AG09319 (cell line): Measurements from ENCODE around the gene PFKFB3.

Experiments used
- DNase-seq: peaks from one replicate; pipeline ENCODE4 v3.0.0-alpha.2; 2010; ENCODE audit warnings: low read depth; ENCODE audit errors: extremely low read depth
- TF ChIP-seq, protein P1 (sequence below): IDR thresholded peaks from 2 replicates; pipeline ENCODE4 v1.5.1; 2011; ENCODE audit warnings: low read depth, mild to moderate bottlenecking, inconsistent platforms, low read length, moderate library complexity

PFKFB3 gene

DNA sequence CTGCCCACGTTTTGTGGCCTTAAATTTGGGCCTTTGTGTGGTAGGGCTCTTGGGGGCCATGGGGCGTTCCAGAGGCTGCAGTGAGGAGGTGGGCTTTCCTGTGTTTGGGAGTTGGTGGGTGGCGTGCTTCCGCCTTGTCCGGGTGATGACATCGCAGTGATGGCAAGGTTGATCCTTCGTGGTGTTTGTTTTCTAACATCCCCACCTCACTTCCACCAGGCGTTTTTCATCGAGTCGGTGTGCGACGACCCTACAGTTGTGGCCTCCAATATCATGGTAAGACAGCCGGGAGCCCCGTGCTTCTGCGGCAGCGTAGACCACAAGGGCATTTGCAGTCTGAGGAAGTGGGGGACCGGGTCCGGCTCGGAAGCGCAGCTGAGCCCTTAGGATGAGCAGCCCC is 14.2 kb downstream of the PFKFB3 start:
- TF ChIP-seq, protein P1, sequence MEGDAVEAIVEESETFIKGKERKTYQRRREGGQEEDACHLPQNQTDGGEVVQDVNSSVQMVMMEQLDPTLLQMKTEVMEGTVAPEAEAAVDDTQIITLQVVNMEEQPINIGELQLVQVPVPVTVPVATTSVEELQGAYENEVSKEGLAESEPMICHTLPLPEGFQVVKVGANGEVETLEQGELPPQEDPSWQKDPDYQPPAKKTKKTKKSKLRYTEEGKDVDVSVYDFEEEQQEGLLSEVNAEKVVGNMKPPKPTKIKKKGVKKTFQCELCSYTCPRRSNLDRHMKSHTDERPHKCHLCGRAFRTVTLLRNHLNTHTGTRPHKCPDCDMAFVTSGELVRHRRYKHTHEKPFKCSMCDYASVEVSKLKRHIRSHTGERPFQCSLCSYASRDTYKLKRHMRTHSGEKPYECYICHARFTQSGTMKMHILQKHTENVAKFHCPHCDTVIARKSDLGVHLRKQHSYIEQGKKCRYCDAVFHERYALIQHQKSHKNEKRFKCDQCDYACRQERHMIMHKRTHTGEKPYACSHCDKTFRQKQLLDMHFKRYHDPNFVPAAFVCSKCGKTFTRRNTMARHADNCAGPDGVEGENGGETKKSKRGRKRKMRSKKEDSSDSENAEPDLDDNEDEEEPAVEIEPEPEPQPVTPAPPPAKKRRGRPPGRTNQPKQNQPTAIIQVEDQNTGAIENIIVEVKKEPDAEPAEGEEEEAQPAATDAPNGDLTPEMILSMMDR = no peak
- no peak for DNase-seq

DNA sequence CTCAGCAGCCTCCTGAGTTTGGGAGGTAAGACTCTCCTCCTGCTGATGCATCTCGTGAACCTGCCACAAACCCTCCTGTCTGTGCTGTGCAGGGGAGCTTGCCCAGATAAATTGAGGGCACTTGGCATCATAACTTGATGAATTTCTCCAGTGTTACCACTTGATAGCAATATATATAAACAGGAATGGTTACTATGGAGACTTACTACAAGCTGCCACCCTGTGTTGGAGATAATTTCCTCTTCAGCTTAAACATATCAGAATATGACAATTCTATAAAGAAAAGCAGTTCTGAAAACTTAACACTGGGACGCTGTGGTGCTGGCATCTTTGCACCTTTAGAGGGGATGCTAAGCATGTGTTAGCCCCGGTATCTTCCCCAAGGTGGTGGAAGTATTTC is 14.9 kb downstream of the PFKFB3 start:
- TF ChIP-seq, protein P1 = no peak
- DNase-seq = no peak

DNA sequence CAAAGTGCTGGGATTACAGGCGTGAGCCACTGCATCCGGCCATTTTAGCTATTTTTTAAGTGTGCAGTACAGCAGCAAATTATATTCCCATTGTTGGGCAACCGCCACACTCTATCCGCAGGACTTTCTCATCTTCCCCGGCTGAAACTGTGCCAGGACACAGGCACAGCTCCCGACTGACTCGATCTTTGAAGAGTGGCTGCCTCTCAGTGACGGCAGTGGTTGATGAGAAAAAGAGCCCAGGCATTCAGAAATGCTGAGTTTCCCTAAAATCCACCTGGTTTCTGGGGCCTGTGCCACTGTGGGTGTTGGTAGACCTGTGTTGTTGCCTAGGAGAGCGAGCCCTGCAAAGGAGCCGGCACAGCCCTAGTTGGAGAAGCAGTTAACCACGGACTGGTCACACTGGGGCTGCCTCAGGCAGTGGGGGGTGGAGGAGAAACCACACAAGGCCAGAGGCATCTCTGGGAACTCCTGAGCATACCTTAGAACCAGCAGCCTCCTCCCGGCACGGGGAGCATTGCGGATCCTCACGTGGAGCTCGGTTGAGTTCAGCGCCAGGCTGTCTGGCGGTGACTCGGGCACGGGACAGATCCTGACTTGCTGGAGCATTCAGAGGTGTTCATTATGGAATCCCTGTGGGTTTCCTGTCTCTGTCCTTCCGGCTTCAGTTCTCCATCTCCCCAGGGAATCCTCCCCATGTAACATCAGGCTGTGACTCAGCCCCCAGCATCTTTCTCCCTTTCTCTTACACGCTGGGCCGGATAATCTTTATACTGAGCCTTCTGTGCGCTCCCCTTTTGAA is 16.2 kb downstream of the PFKFB3 start:
- TF ChIP-seq, protein P1 = no peak
- DNase-seq = no peak

DNA sequence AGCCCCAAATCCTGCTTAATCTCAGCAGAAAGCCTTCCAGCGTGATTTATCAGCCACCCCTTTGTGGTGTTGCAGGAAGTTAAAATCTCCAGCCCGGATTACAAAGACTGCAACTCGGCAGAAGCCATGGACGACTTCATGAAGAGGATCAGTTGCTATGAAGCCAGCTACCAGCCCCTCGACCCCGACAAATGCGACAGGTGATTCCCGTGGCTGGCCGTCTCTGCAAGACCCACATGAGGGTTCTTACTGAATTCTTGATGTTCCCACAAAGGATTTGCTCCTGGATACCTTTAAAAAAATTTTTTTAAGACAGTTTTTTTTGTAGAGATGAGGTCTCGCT is 16.7 kb downstream of the PFKFB3 start:
- TF ChIP-seq, protein P1 = no peak
- DNase-seq = no peak

DNA sequence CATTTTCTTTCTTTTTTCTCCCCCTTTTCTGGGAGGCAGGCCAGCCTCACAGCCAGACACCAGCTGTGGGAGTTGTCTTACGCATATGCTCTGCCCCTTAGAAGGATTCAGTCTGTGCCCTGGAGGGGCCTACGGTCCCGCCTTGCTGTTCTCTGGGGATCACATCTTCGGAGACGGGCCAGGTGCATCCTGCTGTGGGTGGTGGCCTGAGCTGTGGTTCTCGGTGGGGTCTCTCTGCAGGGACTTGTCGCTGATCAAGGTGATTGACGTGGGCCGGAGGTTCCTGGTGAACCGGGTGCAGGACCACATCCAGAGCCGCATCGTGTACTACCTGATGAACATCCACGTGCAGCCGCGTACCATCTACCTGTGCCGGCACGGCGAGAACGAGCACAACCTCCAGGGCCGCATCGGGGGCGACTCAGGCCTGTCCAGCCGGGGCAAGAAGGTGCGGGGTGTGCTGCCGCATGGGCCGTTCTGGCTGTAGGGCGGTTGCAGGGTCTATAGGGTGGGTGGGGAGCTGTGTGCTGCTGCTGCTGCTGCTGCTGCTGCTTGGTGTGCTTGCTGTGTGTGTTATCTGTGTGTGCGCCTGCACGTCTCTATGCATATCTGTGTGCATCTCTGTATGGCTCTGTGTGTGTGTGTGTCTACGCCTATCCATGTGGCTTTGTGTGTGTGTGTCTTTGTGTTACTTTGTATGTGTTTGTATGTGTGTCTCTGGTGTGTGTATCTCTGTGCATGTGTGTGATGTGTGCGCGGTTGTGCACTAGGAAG is 17.9 kb downstream of the PFKFB3 start:
- TF ChIP-seq, protein P1 = no peak
- DNase-seq = no peak

DNA sequence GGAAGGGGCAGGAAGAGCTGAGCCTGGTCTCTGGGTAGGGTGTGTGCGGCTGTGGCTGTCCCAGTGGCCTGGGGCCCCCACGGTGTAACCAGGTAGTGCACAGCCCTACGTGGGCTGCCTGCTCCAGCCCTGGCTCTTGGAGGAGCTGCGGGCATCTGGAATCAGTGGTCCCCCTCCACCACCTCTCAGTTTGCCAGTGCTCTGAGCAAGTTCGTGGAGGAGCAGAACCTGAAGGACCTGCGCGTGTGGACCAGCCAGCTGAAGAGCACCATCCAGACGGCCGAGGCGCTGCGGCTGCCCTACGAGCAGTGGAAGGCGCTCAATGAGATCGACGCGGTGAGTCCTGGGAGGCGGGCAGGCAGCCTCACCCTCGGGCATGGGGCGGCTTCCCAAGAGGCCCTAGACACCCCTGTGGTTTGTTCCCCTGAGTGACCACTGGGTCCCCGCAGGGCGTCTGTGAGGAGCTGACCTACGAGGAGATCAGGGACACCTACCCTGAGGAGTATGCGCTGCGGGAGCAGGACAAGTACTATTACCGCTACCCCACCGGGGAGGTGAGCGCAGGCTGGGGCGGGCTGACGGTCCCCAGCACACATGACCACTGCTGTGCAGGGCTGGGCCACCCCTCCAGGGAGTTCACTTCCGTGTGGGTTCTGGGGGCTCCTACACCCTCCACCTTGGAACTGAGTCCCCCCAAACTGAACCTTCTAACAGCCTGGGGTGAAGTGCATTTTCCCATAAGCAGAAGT is 18.6 kb downstream of the PFKFB3 start:
- DNase-seq = no peak
- TF ChIP-seq, protein P1 = no peak
